A673 (cell line): ENCODE results near the gene MYL3. TPM values are rescaled to one million over a fixed set of nuclear protein-coding genes. Genes with fewer than 3 reads are reported as not detected.

Experiments
- BruUV-seq: library from RNA; stranded (reverse); fragments of 400-500 nt; replicated peaks from 2 replicates; lab custom pipeline; 2021; lab: Mats Ljungman, UMichigan
- CTCF ChIA-PET: fragments of 300-600 bp; sonication (Branson Sonifier 250); formaldehyde crosslinking; loops from one replicate; lab custom pipeline; 2022; ENCODE audit warnings: antibody characterized with exemption; lab: Charles Lee
- POLR2A ChIA-PET: fragments of 300-600 bp; sonication (Branson Sonifier 250); formaldehyde crosslinking; loops from one replicate; lab custom pipeline; 2022; ENCODE audit warnings: antibody characterized with exemption; ENCODE audit not compliant: low non-redundant PET; lab: Charles Lee
- DNase-seq: peaks from one replicate; pipeline ENCODE4 v3.0.0-alpha.2; 2015; ENCODE audit warnings: low spot score
- H3K27ac ChIP-seq: fragments of 200-600 bp; sonication (generic); 2 replicates; pipeline ENCODE4 v1.5.1; 2016; ENCODE audit warnings: mixed run types, low read depth, mild to moderate bottlenecking, mixed read lengths, antibody characterized with exemption, low read length; ENCODE audit not compliant: poor library complexity, severe bottlenecking
- H3K27me3 ChIP-seq: fragments of 200-600 bp; sonication (generic); replicated peaks from 2 replicates; pipeline ENCODE4 v1.6.1; 2017; ENCODE audit warnings: mixed run types, low read depth, mild to moderate bottlenecking, mixed read lengths, antibody characterized with exemption, low read length; ENCODE audit not compliant: insufficient read depth, poor library complexity
- H3K36me3 ChIP-seq: fragments of 200-600 bp; sonication (generic); 2 replicates; pipeline ENCODE4 v1.6.1; 2016; ENCODE audit warnings: mixed run types, mild to moderate bottlenecking, mixed read lengths, antibody characterized with exemption, low read length; ENCODE audit not compliant: insufficient read depth, poor library complexity, severe bottlenecking
- H3K4me1 ChIP-seq: fragments of 200-600 bp; sonication (generic); 2 replicates; pipeline ENCODE4 v1.6.1; 2017; ENCODE audit warnings: mixed run types, mild to moderate bottlenecking, mixed read lengths, antibody characterized with exemption, low read length; ENCODE audit not compliant: insufficient read depth, poor library complexity, severe bottlenecking
- H3K4me3 ChIP-seq: fragments of 200-600 bp; sonication (generic); 2 replicates; pipeline ENCODE4 v1.5.1; 2016; ENCODE audit warnings: low read depth, mixed run types, mild to moderate bottlenecking, mixed read lengths, low read length; ENCODE audit not compliant: poor library complexity, severe bottlenecking
- H3K9me3 ChIP-seq: fragments of 200-600 bp; sonication (generic); 2 replicates; pipeline ENCODE4 v1.6.1; 2016; ENCODE audit warnings: mixed run types, low read depth, mild to moderate bottlenecking, mixed read lengths, antibody characterized with exemption, low read length; ENCODE audit not compliant: poor library complexity, severe bottlenecking
- CTCF ChIP-seq: fragments of 300-800, 200-600 bp; sonication (generic); conservative IDR thresholded peaks from 2 replicates; pipeline ENCODE4 v1.5.1; 2017; ENCODE audit warnings: low read depth, mild to moderate bottlenecking, antibody characterized with exemption, low read length, moderate library complexity, mixed read lengths
- EZH2 ChIP-seq: fragments of 200-600 bp; sonication (generic); IDR thresholded peaks from 2 replicates; pipeline ENCODE4 v1.6.1; 2017; ENCODE audit warnings: borderline replicate concordance, low read depth, mild to moderate bottlenecking, mixed read lengths, antibody characterized with exemption, low read length; ENCODE audit not compliant: poor library complexity, severe bottlenecking
- intact Hi-C: fragments of 100-400 bp; cut with micrococcal nuclease; formaldehyde crosslinking; loops from one replicate; pipeline ENCODE4 v1.10.0; 2022; ENCODE audit not compliant: unreplicated experiment
- total RNA-seq: library from RNA; stranded (reverse); gene quantifications from 2 replicates; pipeline ENCODE4 v1.2.3, GENCODE V29; 2021

The MYL3 gene
- total RNA-seq, 1 experiment from 2014 or later = not detected

- no peaks in the 10 kb centered on the region for H3K36me3 ChIP-seq
- H3K9me3 ChIP-seq = no peaks in the 10 kb centered on the region
- no peak for TF ChIP-seq EZH2
- TF ChIP-seq CTCF = no peak
- BruUV-seq = no TSS peak
- no peak overlapping the region for H3K27ac ChIP-seq
- intact Hi-C loops = no loop called here
- no peaks in the 10 kb centered on the region for H3K27me3 ChIP-seq
- H3K4me3 ChIP-seq = no peak overlapping the region
- ChIA-PET CTCF (no interaction called here), POLR2A (no interaction called here)
- DNase-seq = no peak
- no peaks in the 10 kb centered on the region for H3K4me1 ChIP-seq
These were observed 16.4 kb downstream of the MYL3 start for GRCh38 chr3:46846624-46847542.

- Histone ChIP-seq H3K27ac (no peak overlapping the region), H3K9me3 (no peaks in the 10 kb centered on the region), H3K4me1 (no peaks in the 10 kb centered on the region), H3K4me3 (peak overlapping the region; percentile 31), H3K27me3 (no peaks in the 10 kb centered on the region), H3K36me3 (no peaks in the 10 kb centered on the region)
- CTCF ChIA-PET = no interaction called here
- BruUV-seq = no TSS peak
- intact Hi-C loops = no loop called here
- peak; percentile 68 for DNase-seq
- TF ChIP-seq CTCF (peak; percentile 34), EZH2 (no peak)
- POLR2A ChIA-PET = no interaction called here
These were observed 17.2 kb downstream of the MYL3 start for GRCh38 chr3:46845860-46846623.

GRCh38 chr3:46845397-46845859, 17.8 kb downstream of the MYL3 start:
- Histone ChIP-seq H3K36me3 (no peaks in the 10 kb centered on the region), H3K27me3 (no peaks in the 10 kb centered on the region), H3K4me3 (peak overlapping the region; percentile 31), H3K27ac (no peak overlapping the region), H3K9me3 (no peaks in the 10 kb centered on the region), H3K4me1 (no peaks in the 10 kb centered on the region)
- POLR2A ChIA-PET = no interaction called here
- DNase-seq = peak; percentile 3
- CTCF ChIA-PET = no interaction called here
- TF ChIP-seq CTCF = no peak
- TF ChIP-seq EZH2 = no peak
- no TSS peak for BruUV-seq
- intact Hi-C loops = no loop called here
